Ureter (tissue), 1 donor: ENCODE results near the gene RPS6KC1. TPM values are rescaled to one million over a fixed set of nuclear protein-coding genes. Genes with fewer than 3 reads are reported as not detected.
"Not testable (repeated sequence)": the region's sequence is repeated elsewhere in the genome, so short reads cannot be mapped to it uniquely, and the experiment has no call there.

Experiments used
- DNase-seq: peaks from one replicate; pipeline ENCODE4 v3.0.0-alpha.2; 2020; ENCODE audit warnings: low spot score
- total RNA-seq: library from RNA; stranded (reverse); gene quantifications from one replicate; pipeline ENCODE4 v1.2.4, GENCODE V29; 2023
- donor health status: DM: yes; HTN: yes; CAD: no.

Gene RPS6KC1, protein sequence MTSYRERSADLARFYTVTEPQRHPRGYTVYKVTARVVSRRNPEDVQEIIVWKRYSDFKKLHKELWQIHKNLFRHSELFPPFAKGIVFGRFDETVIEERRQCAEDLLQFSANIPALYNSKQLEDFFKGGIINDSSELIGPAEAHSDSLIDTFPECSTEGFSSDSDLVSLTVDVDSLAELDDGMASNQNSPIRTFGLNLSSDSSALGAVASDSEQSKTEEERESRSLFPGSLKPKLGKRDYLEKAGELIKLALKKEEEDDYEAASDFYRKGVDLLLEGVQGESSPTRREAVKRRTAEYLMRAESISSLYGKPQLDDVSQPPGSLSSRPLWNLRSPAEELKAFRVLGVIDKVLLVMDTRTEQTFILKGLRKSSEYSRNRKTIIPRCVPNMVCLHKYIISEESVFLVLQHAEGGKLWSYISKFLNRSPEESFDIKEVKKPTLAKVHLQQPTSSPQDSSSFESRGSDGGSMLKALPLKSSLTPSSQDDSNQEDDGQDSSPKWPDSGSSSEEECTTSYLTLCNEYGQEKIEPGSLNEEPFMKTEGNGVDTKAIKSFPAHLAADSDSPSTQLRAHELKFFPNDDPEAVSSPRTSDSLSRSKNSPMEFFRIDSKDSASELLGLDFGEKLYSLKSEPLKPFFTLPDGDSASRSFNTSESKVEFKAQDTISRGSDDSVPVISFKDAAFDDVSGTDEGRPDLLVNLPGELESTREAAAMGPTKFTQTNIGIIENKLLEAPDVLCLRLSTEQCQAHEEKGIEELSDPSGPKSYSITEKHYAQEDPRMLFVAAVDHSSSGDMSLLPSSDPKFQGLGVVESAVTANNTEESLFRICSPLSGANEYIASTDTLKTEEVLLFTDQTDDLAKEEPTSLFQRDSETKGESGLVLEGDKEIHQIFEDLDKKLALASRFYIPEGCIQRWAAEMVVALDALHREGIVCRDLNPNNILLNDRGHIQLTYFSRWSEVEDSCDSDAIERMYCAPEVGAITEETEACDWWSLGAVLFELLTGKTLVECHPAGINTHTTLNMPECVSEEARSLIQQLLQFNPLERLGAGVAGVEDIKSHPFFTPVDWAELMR
- 20.7 TPM for total RNA-seq

DNA sequence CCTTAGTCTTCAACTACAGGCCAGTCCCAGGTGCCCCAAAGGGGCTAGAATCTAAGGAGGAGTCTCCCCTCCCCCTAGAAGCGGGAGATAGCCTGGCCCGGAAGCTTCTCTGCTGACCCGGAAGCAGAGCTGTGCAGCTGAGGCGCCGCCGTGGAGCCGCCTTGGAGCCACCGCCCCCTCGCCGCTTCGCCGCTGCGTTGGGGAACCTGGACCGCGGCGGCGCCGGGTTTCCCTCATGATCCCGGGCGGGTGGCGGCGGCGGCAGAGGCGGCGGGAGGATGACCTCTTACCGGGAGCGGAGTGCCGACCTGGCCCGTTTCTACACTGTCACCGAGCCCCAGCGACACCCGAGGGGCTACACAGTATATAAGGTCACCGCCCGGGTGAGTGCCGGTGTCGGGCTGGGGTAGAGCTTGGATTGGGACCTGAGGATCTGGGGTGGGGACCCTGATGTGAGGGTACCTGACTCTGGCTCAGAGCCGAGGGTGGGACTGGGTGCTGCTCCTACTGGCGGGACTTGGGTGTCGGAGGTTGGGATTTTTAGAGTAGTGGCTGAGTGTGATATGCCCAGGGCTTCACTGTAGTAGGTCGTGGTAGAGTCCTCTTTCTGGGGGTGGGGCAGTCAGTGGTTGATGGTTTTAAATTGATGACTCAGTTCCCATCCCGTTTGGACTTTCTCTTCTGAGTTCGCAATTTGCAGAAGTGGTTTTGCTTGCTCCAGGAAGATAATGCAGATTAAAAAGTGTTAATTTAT is at the start of gene RPS6KC1:
Gene RPS6KC1, plus strand, starts transcription at position 115 of the 754 bp plus-strand sequence. Its CDS starts 164 bp downstream, at position 279.
- DNase-seq = peak; percentile 82

DNA sequence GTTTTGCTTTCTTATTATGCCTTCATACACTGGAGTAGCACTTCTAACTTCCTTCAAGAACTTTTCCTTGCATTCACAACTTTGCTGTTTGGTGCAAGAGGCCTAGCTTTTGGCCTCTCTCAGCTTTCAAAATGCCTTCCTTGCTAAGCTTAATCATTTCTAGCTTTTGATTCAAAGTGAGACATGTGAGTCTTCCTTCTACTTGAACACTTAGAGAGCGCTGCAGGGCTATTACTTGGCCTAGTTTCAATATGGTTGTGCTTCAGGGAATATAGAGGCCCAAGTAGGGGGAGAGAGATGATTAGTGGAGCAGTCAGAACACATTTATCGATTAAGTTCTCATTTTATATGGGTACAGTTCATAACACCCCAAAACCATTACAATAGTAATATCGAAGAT is 47.8 kb upstream of the RPS6KC1 start:
- DNase-seq = no peak

DNA sequence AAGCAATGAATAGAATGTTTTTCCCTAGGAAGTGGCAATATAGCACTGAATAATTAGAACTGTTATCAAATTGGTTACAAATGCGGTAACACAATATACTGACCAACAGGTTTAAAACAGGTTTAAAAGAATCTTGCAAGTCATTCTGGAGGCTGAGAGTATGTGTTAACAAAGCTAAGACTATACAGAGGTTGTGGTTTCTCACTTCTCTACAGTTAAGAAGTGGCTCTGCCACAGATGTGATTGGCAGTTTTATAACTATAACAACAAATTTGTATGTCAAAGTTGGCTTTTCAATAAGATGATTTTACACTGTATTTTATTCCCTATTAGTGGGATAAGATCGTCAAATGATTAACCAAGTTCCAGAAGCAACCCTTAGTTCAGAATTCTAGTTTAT is 42.5 kb upstream of the RPS6KC1 start:
- no peak for DNase-seq

DNA sequence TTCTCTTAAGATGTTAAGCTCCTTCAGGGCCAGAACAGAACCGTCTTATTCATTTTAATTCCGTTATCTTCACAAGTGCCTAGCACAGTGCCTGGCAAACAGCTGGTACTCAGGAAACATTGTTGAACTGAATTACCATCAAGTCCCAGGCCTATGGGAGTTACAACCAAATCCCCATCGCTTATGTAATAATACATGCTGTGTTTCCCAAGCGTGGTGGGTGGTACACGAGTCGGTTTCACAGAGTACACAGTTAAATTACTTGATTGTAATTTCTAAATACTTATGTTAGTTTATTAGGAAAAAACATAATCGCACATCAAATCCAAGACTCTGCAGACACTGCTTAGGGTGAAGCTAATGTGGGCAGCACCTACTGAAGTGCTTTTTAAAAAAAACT is 36.4 kb upstream of the RPS6KC1 start:
- no peak for DNase-seq

DNA sequence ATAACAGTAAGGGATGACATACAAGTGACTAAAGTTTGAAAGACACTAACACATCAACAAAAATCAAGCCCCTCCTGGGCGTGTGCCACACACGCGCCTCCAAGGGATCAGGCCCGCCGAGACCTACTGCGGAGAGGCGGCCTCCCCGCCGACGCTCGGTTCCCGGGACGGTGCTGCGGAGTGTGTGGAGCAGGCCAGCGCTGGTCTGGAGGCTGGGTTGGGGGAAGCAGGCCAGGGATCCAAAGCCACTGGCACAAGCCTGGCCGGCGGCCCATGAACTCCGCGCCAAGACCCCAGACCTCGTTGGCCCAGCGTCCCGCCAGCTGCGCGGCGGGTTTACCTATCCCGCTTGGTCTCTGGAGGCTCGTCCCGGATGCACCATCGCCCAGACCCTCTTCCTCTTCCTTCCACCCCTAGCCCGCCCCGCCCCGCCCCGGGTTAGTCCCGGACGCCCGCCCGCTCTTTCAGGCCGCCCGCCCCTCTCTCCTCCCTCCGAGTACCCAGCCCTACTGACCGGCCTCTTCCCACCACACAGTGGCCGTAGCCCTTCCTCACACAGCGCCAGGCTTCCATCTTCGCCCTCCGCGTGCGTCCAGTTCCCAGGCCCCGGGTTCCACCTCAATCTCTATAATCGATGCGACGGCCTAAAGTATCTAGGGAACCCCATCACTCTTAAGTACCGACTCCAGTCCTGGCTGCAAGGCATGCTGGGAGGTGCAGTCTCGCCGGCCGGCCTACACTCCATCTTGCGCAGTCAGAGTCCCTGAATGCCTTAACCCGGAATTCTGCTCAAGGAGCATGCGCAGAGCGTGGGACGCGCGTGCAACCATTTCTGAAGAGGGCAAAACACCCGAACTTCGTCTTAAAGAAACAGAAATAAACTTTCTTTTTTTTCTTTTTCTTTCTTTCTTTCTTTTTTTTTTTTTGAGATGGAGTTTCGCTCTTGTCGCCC is 35.7 kb upstream of the RPS6KC1 start, which contains the start of gene ANGEL2:
Gene ANGEL2, minus strand, starts transcription at position 769 of the 952 bp plus-strand sequence. Its CDS starts 196 bp downstream, at position 573.
- DNase-seq = peak; percentile 97

DNA sequence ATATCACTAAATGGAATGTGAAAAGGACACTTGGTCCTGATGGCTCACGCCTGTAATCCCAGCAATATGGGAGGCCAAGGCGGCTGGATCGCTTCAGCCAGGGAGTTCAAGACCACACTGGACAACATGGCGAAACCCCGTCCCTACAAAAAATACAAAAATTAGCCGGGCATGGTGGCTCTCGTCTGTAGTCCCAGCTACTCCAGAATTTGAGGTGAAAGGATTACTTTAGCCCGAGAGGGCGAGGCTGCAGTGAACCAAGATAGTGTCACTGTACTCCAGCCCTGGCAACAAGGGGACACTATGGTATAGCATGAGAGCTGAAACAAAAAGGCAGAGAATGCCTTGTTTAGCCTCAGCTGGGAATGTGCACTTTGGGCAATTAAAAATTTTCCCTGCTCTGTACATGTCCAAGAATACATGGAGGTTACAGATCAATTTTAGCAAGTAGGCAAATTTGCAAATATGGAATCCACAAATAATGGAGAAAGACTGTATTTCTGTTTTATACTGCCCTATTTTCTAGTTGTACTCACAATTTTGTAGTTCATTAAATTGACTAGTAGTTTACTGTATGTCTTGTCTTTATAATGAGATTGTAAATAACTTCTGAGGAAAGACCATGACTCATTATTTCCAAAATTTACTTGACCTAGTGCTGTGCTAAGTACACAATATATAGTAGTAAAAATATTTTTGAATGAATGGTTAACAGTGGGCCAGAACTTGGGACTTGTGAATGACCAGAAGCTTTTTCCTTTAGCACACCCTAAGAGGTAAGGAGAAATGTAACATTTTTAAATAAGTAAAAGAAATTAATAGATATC is 33.4 kb upstream of the RPS6KC1 start:
- no peak for DNase-seq

DNA sequence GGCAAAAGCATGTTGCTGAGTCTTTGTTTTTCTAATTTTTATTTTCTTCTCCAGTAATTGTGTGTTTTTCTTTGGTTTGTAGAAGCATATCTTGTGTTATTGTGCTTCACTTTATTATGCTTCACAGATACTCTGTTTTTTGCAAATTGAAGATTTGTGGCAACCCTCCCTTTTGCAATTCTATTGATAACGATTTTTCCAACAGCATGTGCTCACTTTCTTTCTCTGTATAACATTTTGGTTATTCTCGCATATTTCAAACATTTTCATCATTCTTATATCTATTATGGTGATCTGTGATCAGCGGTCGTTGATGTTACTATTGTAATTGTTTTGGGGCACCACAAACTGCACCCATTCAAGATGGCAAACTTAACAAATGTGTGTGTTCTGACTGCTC is 31.6 kb upstream of the RPS6KC1 start:
- DNase-seq = no peak

DNA sequence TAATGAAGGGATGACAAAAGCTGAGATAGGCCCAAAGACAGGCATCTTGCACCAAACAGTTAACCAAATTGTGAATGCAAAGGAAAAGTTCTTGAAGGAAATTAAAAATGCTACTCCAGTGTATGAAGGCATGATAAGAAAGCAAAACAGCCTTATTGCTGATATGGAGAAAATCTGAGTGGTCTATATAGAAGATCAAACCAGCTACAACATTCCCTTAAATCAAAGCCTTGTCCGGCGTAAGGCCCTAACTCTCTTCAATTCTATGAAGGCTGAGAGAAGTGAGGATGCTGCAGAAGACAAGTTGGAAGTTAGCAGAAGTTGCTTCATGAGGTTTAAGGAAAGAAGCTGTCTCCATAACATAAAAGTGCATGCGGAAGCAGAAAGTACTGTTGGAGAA is 31.0 kb upstream of the RPS6KC1 start:
- no peak for DNase-seq

DNA sequence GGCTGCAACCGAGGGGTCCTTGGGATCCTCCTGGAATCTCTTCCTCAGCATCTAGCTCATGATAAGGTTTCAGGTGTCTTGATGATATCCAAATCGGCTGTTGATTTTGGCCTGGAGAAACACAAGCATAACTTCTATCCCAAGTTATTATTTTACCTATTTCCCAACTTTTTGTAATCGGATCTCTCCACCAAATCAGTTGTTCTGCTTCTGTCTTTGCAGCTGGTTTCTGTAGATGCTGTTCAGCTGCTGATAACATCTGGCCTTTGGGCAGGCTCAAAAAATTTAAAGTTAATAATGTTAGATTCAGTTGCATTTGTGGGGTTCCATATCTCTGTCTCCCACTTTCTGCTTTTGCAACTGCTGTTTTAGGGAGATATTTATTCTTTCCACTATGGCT is 24.0 kb upstream of the RPS6KC1 start:
- not testable (repeated sequence) for DNase-seq

DNA sequence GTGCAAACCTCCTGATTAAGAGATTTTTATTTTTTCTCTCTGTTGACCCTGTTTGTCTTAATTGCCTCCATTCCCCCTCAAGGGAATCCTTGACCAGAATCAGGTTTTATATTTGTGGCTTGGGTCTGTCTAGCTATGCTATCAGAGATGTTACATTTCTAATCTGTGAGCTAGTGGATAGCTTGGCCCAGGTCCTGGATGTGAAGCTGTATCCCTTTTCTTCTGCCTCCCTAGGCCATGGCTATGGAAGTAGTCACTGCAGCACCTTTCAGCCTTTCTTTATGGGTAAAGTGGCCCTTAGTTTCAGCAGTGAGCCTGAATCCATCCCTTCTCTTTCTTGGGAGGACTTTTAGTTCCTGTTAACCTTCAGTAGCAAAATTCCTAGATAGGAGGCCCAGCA is 18.4 kb upstream of the RPS6KC1 start:
- DNase-seq = no peak

DNA sequence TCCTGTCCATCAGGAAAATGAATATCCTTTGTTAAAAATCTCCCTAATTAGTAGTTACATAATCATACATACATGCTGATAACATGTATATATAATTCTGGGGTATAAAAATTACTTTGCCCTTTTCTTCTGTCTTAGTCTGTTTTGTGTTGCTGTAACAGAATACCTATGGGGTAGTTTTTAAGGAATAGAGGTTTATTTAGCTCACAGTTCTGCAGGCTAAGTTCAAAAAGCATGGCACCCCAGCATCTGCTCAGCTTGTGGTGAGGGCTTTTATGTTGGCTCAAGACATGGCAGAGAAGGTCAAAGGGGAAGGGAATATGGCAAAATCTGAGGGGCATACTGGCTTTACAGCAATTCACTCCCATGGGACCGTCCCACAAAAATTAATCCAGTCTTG is 16.3 kb upstream of the RPS6KC1 start:
- no peak for DNase-seq

DNA sequence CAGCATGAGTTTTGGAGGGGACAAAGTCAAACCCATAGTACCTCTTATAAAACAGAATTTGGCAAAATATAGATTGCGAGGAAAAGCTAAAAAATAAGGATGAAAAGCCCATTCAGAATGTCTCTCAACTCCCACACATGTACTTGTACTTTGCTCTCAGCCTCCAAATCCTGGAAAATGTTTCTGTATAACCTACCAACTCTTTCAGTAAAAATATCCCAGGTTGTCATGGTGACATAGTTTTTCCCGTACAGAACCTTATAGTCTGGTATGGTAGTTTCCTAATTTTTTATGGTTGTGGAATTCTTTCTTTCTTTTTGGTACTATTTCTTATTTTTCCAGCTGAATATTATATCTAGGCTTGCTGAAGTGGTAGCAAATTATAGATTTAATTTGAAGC is 15.5 kb upstream of the RPS6KC1 start:
- no peak for DNase-seq

DNA sequence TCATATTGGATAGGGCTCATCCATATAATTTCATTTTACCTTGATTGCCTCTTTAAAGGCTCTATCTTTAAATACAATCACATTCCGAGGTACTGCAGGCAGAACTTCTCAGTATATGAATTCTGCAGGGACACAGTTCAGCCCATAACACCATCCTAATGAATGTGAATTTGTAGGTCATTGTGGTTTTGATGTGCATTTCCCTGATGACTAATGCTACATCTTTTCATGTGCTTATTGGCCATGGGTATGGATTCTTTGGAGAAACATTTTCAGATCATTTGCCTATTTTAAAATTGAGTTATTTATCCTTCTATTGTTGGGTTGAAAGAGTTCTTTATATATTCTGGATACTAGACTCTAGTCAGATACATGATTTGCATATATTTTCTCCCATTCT is 9.6 kb upstream of the RPS6KC1 start:
- DNase-seq = no peak

DNA sequence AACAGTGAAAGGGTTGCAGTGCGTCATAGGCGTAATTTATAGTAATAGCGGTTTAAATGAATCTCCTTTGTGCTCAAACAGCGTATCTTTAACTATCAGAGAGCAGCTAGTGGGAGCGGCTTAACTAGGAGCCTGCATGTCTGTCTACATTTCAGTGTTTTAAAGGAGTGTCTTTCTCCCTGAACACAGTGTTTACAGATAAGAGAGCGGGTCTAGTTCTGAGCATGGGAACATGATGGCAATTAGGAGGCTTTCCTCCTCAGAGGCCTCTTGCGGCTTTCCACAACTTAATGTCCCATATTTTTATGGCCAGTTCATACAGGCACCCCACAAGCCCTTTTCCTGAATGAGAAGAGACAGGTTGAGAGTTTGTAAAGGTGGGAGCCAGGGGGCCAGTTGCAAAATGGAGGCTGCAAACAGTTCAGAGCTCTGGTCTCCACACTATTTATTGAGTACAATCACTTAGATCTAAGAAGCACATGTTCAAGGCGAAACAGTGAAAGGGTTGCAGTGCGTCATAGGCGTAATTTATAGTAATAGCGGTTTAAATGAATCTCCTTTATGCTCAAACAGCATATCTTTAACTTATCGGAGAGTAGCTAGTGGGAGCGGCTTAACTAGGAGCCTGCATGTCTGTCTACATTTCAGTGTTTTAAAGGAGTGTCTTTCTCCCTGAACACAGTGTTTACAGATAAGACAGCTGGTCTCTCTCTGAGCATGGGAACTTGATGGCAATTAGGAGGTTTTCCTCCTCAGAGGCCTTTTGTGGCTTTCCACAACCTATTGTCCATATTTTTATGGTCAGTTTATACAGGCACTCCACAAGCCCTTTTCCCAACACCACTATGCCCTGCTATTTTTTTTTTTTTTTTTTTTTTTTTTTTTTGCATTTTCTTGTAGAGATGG is 5.5 kb upstream of the RPS6KC1 start:
- DNase-seq = not testable (repeated sequence)

DNA sequence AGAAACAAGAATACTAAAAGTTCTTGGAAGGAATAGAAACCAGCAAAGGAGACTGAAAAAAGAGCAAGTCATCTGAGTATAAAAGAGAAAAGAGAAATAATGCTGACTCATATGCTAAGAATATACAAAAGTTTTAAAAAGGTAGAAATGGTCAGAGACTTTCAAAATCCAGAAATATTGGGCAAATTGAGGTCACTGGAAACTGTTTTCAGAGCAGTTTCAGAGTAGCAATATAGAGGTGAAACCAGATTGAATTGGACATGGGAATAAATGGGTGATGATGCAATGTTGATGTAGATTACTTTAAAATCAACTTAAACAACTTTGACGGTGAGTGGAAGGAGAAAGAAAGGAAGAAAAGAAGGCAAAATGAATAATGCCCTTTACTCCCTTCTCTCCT is 1.8 kb upstream of the RPS6KC1 start:
- no peak for DNase-seq

DNA sequence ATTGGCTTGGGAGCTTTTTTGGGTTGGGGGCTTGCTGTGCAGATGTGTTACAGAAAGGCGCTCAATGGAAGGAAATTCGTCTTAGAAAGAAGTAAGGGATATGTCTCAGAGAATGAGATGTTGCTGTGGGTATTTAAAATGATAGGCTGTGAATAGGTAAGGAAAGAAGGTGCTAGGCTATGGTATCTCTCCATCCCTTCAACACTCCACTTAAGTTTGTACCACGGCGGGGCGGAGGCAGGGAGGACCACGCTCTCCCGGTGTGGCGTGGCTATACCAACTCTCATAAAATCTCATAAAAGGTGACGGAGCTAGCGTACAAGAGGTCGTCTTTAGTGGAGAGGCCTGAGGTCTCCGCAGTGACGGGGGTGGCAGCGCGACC is 305 bp upstream of the RPS6KC1 start:
- no peak for DNase-seq

DNA sequence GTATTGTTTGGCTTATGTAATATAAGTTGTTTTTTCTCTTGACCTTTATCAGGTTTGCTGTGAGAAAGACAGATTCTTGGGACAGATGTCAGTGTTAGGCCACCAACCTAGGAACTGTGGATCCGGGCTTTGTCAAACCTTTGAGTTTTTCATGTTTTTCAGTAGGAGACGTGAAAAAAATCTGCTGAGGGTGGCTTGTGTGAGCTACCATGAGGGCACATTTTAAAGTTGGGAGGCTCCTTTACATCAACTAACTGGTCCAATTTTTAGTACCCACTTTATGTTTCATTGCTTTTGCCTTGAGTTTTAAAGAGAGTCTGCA is 801 bp downstream of the RPS6KC1 start:
- no peak for DNase-seq

DNA sequence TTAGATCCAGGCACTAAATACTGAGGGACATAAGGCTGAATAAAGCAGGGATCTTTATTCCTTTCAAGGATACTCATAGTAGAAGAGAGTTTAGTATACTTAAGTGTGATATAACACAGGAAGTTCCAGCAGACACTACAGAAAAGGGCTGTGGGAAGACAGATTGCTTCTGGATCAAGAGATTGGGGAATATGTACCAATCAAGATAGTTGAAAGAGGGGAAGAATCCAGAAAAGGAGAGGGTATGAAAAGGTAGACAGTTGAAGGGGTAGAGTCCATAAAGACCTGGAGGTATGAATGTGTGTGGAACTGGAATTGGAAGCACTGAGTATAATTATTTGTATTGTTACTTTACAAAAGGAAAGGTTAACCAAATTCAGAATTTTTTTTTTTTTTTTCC is 2.4 kb downstream of the RPS6KC1 start:
- DNase-seq = no peak

DNA sequence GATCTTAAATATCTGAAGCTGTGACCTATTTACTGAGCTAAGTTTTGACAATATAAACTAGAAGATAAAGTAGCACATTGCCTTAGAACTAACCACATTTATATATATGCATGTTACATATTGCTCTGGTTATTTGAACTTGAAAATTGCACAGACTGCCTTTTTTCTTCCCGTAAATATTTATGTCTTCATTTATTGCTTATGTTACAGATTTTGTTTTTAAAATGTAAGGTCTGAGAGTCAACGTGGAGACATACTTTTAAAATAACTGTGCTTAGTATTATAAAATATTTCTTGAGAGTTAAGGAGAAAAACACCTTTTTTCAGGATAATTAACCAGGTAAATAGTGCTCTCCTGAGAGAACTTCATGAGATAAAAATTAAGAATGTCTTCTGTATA is 3.1 kb downstream of the RPS6KC1 start:
- no peak for DNase-seq
